DND-41 (cell line): ENCODE results near the gene EEFSEC.

Experiments used
- ATAC-seq: fragments of 200-7000 bp; cut with Tn5 transposase; 3 replicates; pipeline ENCODE4 v1.9.1; 2021; ENCODE audit warnings: low read depth; ENCODE audit not compliant: insufficient read depth
- DNase-seq: peaks from one replicate; pipeline ENCODE4 v3.0.0-alpha.2; 2020
- H2AFZ ChIP-seq: 2 replicates; pipeline ENCODE4 v1.6.0; 2012; ENCODE audit warnings: low read depth, low read length
- H3K27ac ChIP-seq: 2 replicates; pipeline ENCODE4 v1.5.1; 2012; ENCODE audit warnings: low read length, inconsistent platforms
- H3K27me3 ChIP-seq: fragments of 200-600 bp; sonication (generic); 2 replicates; pipeline ENCODE4 v1.6.0; 2012; ENCODE audit warnings: low read length, mild to moderate bottlenecking, inconsistent platforms; ENCODE audit not compliant: insufficient read depth, poor library complexity
- H3K36me3 ChIP-seq: 2 replicates; pipeline ENCODE4 v1.5.1; 2012; ENCODE audit warnings: low read length, inconsistent platforms; ENCODE audit not compliant: insufficient read depth
- H3K4me1 ChIP-seq: 2 replicates; pipeline ENCODE4 v1.5.1; 2012; ENCODE audit warnings: mild to moderate bottlenecking, low read length; ENCODE audit not compliant: insufficient read depth
- H3K4me2 ChIP-seq: 2 replicates; pipeline ENCODE4 v1.6.0; 2012; ENCODE audit warnings: mild to moderate bottlenecking, moderate library complexity, low read length, inconsistent platforms; ENCODE audit not compliant: insufficient read depth
- H3K4me3 ChIP-seq, 2 experiments: fragments of 200-600 bp in 1 of 2; shearing (Covaris generic) in 1 of 2; 2 replicates each; pipeline ENCODE4 v1.5.1; 2012 to 2016; ENCODE audit warnings: inconsistent platforms in 2 of 2, low read length in 2 of 2, mild to moderate bottlenecking in 2 of 2, low read depth in 1 of 2, moderate library complexity in 1 of 2
- H3K79me2 ChIP-seq: 2 replicates; pipeline ENCODE4 v1.6.0; 2012; ENCODE audit warnings: low read length, inconsistent platforms; ENCODE audit not compliant: insufficient read depth
- H3K9ac ChIP-seq: 2 replicates; pipeline ENCODE4 v1.6.0; 2012; ENCODE audit warnings: low read depth, mild to moderate bottlenecking, inconsistent platforms, low read length, moderate library complexity
- H3K9me3 ChIP-seq: 2 replicates; pipeline ENCODE4 v1.5.1; 2012; ENCODE audit warnings: low read length, moderate library complexity, mild to moderate bottlenecking, inconsistent platforms; ENCODE audit not compliant: insufficient read depth, severe bottlenecking
- H4K20me1 ChIP-seq: 2 replicates; pipeline ENCODE4 v1.6.0; 2012; ENCODE audit warnings: low read length; ENCODE audit not compliant: insufficient read depth
- CTCF ChIP-seq: IDR thresholded peaks from 2 replicates; pipeline ENCODE4 v1.5.1; 2012; ENCODE audit warnings: borderline replicate concordance, low read length, moderate library complexity, mild to moderate bottlenecking; ENCODE audit not compliant: poor library complexity, severe bottlenecking; ENCODE audit errors: extremely low read depth
- EZH2 ChIP-seq: IDR thresholded peaks from 3 replicates; pipeline ENCODE4 v1.6.1; 2012; ENCODE audit warnings: borderline replicate concordance, low read depth, mild to moderate bottlenecking, moderate library complexity, low read length, inconsistent platforms; ENCODE audit not compliant: severe bottlenecking

EEFSEC gene

GRCh38 chr3:128434524-128434923 is 281.2 kb downstream of the EEFSEC start:
- no peaks in the 10 kb centered on the region for H3K79me2 ChIP-seq
- no peaks in the 10 kb centered on the region for H3K4me1 ChIP-seq
- H3K27me3 ChIP-seq = no peaks in the 10 kb centered on the region
- H3K9ac ChIP-seq = no peak overlapping the region
- H3K4me3 ChIP-seq = no peak overlapping the region
- no peaks in the 10 kb centered on the region for H3K9me3 ChIP-seq
- ATAC-seq (no peak), DNase-seq (no peak)
- no peak overlapping the region for H3K27ac ChIP-seq
- H4K20me1 ChIP-seq = peaks cover 3% of the 10 kb centered on the region; the same call in 1 of the 2 replicates
- no peak for TF ChIP-seq CTCF
- TF ChIP-seq EZH2 = no peak
- no peak overlapping the region for H2AFZ ChIP-seq
- H3K4me2 ChIP-seq = no peak overlapping the region
- no peaks in the 10 kb centered on the region for H3K36me3 ChIP-seq

- Histone ChIP-seq H3K79me2 (no peaks in the 10 kb centered on the region), H3K4me1 (no peaks in the 10 kb centered on the region), H3K9me3 (no peaks in the 10 kb centered on the region), H3K36me3 (no peaks in the 10 kb centered on the region), H3K4me3 (no peak overlapping the region), H3K4me2 (no peak overlapping the region), H3K9ac (no peak overlapping the region), H2AFZ (no peak overlapping the region), H3K27ac (no peak overlapping the region), H4K20me1 (peaks cover 3% of the 10 kb centered on the region; the same call in 1 of the 2 replicates), H3K27me3 (no peaks in the 10 kb centered on the region)
- ATAC-seq = no peak
- DNase-seq = no peak
- no peak for TF ChIP-seq EZH2
Observed at GRCh38 chr3:128435058-128435457, 281.8 kb downstream of the EEFSEC start.

GRCh38 chr3:128435561-128435960 is 282.3 kb downstream of the EEFSEC start:
- peaks cover 3% of the 10 kb centered on the region; the same call in 1 of the 2 replicates for H4K20me1 ChIP-seq
- no peak overlapping the region for H3K9ac ChIP-seq
- no peak overlapping the region for H3K27ac ChIP-seq
- no peak overlapping the region for H2AFZ ChIP-seq
- H3K27me3 ChIP-seq = no peaks in the 10 kb centered on the region
- DNase-seq (no peak), ATAC-seq (no peak)
- no peaks in the 10 kb centered on the region for H3K79me2 ChIP-seq
- no peak overlapping the region for H3K4me2 ChIP-seq
- TF ChIP-seq EZH2 = no peak
- no peak for TF ChIP-seq CTCF
- H3K9me3 ChIP-seq = no peaks in the 10 kb centered on the region
- no peak overlapping the region for H3K4me3 ChIP-seq
- no peaks in the 10 kb centered on the region for H3K36me3 ChIP-seq
- no peaks in the 10 kb centered on the region for H3K4me1 ChIP-seq

- no peak overlapping the region for H3K27ac ChIP-seq
- H3K9me3 ChIP-seq = no peaks in the 10 kb centered on the region
- no peak for DNase-seq
- H3K4me2 ChIP-seq = no peak overlapping the region
- peaks cover 3% of the 10 kb centered on the region; the same call in 1 of the 2 replicates for H4K20me1 ChIP-seq
- no peaks in the 10 kb centered on the region for H3K36me3 ChIP-seq
- ATAC-seq = no peak
- no peak overlapping the region for H2AFZ ChIP-seq
- no peak overlapping the region for H3K4me3 ChIP-seq
- TF ChIP-seq CTCF (no peak), EZH2 (no peak)
- no peak overlapping the region for H3K9ac ChIP-seq
- no peaks in the 10 kb centered on the region for H3K79me2 ChIP-seq
- H3K4me1 ChIP-seq = no peaks in the 10 kb centered on the region
- H3K27me3 ChIP-seq = no peaks in the 10 kb centered on the region
Observed at GRCh38 chr3:128436214-128436613, 282.9 kb downstream of the EEFSEC start.
